Mesothelial cell of epicardium (in vitro differentiated cells): ENCODE results near the gene TARBP2. TPM values are rescaled to one million over a fixed set of nuclear protein-coding genes. Genes with fewer than 3 reads are reported as not detected.
A peak's percentile ranks its signal among the peaks of the same experiment; 100 is the strongest.
"Not testable (repeated sequence)": the region's sequence is repeated elsewhere in the genome, so short reads cannot be mapped to it uniquely, and the experiment has no call there.

ENCODE experiments used
- DNase-seq, 2 experiments: peaks; one replicate each; pipeline ENCODE4 v3.0.0; 2021; ENCODE audit warnings: low spot score in 2 of 2; ENCODE audit not compliant: unreplicated experiment in 2 of 2
- H3K27ac Mint-ChIP-seq: 2 replicates; pipeline ENCODE4 v1.8.0; 2021; ENCODE audit warnings: mixed read lengths
- H3K27me3 Mint-ChIP-seq: 2 replicates; pipeline ENCODE4 v1.8.0; 2021; ENCODE audit warnings: low read depth, mixed read lengths
- H3K36me3 Mint-ChIP-seq: 2 replicates; pipeline ENCODE4 v1.8.0; 2021; ENCODE audit warnings: mixed read lengths
- H3K4me1 Mint-ChIP-seq: 2 replicates; pipeline ENCODE4 v1.8.0; 2021; ENCODE audit warnings: mixed read lengths
- H3K4me3 Mint-ChIP-seq: 2 replicates; pipeline ENCODE4 v1.8.0; 2021; ENCODE audit warnings: mild to moderate bottlenecking, moderate library complexity, mixed read lengths
- H3K9me3 Mint-ChIP-seq: 2 replicates; pipeline ENCODE4 v1.8.0; 2021; ENCODE audit warnings: mixed read lengths
- CTCF ChIP-seq: fragments of 200-600 bp; sonication (generic); IDR thresholded peaks from one replicate; pipeline ENCODE4 v1.5.0; 2021; ENCODE audit warnings: antibody characterized with exemption; ENCODE audit not compliant: unreplicated experiment
- total RNA-seq: library from RNA; stranded (reverse); gene quantifications from 3 replicates; pipeline ENCODE4 v1.2.1, GENCODE V29; 2021

The TARBP2 gene
- total RNA-seq, 1 donor from 2014 or later = 50.4 TPM

DNA sequence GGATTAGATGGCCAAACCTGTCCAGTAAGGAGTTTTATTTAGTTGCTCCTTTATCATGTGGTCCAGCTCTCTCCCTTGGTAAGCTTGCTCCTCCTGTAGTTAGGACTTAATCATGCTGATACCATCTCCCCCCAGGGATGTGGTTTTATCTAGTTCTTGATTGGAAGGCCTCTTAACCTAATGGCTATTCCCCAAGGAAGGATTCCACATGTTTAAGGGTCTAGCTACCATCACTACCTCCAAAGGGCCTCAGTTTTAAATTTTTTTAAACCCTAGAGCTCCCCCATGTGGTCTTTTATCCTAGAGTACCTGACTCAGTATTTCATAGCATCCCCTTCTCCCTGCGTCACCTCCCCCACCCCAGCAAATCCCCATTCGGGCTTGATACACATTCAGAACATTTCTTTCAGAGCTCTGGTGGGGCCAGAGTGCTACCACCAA lies 24.3 kb upstream of the TARBP2 start:
- Mint-ChIP-seq H3K27ac (peak overlapping the region; percentile 34), H3K4me3 (no peak overlapping the region), H3K27me3 (no peaks in the 10 kb centered on the region), H3K9me3 (no peaks in the 10 kb centered on the region), H3K4me1 (peaks cover 4% of the 10 kb centered on the region), H3K36me3 (peaks cover 43% of the 10 kb centered on the region)
- TF ChIP-seq CTCF = no peak
- no peak for DNase-seq

DNA sequence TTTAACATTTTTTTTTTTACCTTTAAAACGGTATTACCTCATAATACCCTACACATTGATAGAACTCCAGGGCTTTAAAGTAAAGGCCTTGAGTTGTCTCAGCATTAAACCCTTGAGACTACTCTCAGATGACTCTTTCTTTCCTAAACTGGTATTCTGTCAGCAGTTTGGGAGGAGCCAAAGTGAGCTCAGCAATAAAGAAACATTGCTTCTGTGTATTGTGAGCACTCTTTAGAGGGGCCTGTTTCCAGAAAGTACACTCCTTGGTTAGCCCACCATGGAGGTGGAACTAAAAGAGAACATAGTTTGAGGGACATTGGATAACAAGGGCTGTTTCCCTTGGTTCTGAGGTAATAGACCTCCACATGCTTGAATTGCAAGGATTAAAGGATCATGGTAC lies 22.2 kb upstream of the TARBP2 start:
- TF ChIP-seq CTCF = no peak
- H3K4me3 Mint-ChIP-seq = no peak overlapping the region
- H3K4me1 Mint-ChIP-seq = peaks cover 3% of the 10 kb centered on the region
- no peaks in the 10 kb centered on the region for H3K27me3 Mint-ChIP-seq
- DNase-seq = no peak
- no peaks in the 10 kb centered on the region for H3K9me3 Mint-ChIP-seq
- H3K27ac Mint-ChIP-seq = no peak overlapping the region
- peaks cover 34% of the 10 kb centered on the region for H3K36me3 Mint-ChIP-seq

GRCh38 chr12:53479331-53479730 lies 21.8 kb upstream of the TARBP2 start:
- H3K9me3 Mint-ChIP-seq = no peaks in the 10 kb centered on the region
- no peak for TF ChIP-seq CTCF
- peaks cover 30% of the 10 kb centered on the region for H3K36me3 Mint-ChIP-seq
- no peaks in the 10 kb centered on the region for H3K27me3 Mint-ChIP-seq
- peaks cover 3% of the 10 kb centered on the region for H3K4me1 Mint-ChIP-seq
- DNase-seq = no peak
- no peak overlapping the region for H3K4me3 Mint-ChIP-seq
- no peak overlapping the region for H3K27ac Mint-ChIP-seq

GRCh38 chr12:53480491-53481442 lies 20.3 kb upstream of the TARBP2 start:
- H3K9me3 Mint-ChIP-seq = no peaks in the 10 kb centered on the region
- TF ChIP-seq CTCF = no peak
- H3K4me3 Mint-ChIP-seq = no peak overlapping the region
- no peak for DNase-seq
- H3K27ac Mint-ChIP-seq = no peak overlapping the region
- peaks cover 3% of the 10 kb centered on the region for H3K4me1 Mint-ChIP-seq
- no peaks in the 10 kb centered on the region for H3K27me3 Mint-ChIP-seq
- peaks cover 27% of the 10 kb centered on the region for H3K36me3 Mint-ChIP-seq

GRCh38 chr12:53481458-53481857 lies 19.6 kb upstream of the TARBP2 start:
- peaks cover 20% of the 10 kb centered on the region for H3K36me3 Mint-ChIP-seq
- DNase-seq, H3K9me3 Mint-ChIP-seq, H3K4me1 Mint-ChIP-seq, H3K4me3 Mint-ChIP-seq, H3K27me3 Mint-ChIP-seq: not testable (repeated sequence)
- H3K27ac Mint-ChIP-seq = peak overlapping the region; percentile 63

DNA sequence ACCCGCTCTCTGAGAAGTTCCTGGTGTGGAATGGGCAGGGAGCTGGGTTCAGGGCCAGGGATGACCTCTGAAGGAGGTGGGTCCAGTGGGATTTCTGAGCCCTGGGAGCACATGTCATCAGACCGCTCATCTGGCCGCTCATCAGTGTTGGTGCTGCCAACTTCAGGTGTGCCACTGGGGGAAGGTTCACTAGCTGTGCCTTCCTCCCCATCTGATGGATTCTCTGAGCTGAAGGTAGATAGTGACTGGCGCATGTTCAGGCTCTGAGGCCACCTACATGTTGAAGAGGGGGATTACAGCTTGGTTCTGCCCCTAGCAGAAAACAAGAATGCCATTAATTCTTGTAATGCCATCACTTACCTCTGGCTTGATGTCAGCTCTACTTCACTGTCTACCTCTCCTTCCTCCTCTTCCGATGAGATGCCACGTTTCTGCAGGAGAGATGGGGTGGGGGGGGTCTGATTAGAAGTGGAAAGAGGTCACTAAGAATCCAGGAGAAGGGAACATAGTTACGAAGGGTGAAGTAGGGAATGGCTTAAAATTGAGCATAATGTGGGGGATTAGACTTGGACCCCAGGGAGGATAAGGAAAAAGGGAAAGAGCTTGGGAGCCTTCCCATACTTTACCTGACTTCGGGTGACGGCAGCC lies 19.0 kb upstream of the TARBP2 start:
- Mint-ChIP-seq H3K36me3 (peaks cover 14% of the 10 kb centered on the region), H3K27ac (peak overlapping the region; percentile 63), H3K9me3 (no peaks in the 10 kb centered on the region), H3K4me3 (no peak overlapping the region), H3K4me1 (peaks cover 3% of the 10 kb centered on the region), H3K27me3 (no peaks in the 10 kb centered on the region)
- peak; percentile 23 for TF ChIP-seq CTCF
- no peak for DNase-seq
